ENCODE measurements around the gene SERPINH1. TPM values are rescaled to one million over a fixed set of nuclear protein-coding genes. Genes with fewer than 3 reads are reported as not detected.
A peak's percentile ranks its signal among the peaks of the same experiment; 100 is the strongest.

SERPINH1 gene
- total and polyA plus RNA-seq, 2 experiments from 2014 or later = 444 to 955 TPM

DNA sequence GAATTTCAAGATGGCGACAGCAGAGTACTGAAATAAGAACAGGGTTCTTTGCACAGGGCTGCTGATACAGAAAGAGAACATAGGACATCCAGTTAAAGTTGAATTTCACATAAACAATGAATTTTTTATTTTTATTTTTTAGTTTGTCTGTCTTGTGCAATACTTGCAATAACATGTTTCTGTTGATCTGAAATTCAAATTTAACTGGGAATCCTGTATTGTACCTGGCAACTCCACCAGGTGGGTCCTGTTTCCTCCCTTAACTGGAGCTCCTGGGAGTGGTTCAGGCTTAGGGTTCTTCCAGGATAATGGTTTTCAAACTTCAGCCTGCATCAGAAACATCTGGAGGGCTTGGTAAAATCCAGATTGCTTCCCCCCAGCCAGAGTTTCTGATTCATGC, 14.9 kb upstream of the SERPINH1 start:
- no peaks in the 10 kb centered on the region for H3K27me3 ChIP-seq
- H3K4me1 ChIP-seq (ENCODE audit: low read depth) = peaks cover 6% of the 10 kb centered on the region
- H3K27ac ChIP-seq = no peak overlapping the region
- no peaks in the 10 kb centered on the region for H3K36me3 ChIP-seq
- no peak for DNase-seq (ENCODE audit: low read depth in 1 of 2, low spot score in 1 of 2)
- no peaks in the 10 kb centered on the region for H3K9me3 ChIP-seq (ENCODE audit: low read depth)
- H3K4me3 ChIP-seq = no peak overlapping the region
- TF ChIP-seq, protein P1, sequence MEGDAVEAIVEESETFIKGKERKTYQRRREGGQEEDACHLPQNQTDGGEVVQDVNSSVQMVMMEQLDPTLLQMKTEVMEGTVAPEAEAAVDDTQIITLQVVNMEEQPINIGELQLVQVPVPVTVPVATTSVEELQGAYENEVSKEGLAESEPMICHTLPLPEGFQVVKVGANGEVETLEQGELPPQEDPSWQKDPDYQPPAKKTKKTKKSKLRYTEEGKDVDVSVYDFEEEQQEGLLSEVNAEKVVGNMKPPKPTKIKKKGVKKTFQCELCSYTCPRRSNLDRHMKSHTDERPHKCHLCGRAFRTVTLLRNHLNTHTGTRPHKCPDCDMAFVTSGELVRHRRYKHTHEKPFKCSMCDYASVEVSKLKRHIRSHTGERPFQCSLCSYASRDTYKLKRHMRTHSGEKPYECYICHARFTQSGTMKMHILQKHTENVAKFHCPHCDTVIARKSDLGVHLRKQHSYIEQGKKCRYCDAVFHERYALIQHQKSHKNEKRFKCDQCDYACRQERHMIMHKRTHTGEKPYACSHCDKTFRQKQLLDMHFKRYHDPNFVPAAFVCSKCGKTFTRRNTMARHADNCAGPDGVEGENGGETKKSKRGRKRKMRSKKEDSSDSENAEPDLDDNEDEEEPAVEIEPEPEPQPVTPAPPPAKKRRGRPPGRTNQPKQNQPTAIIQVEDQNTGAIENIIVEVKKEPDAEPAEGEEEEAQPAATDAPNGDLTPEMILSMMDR (IDR thresholded peaks at IDR 0.05; ENCODE audit: low read depth, low read length) = no peak

GRCh38 chr11:75547617-75548058, 14.4 kb upstream of the SERPINH1 start:
- no peaks in the 10 kb centered on the region for H3K27me3 ChIP-seq
- DNase-seq (ENCODE audit: low read depth in 1 of 2, low spot score in 1 of 2) = peak; percentile 82 to 88
- peaks cover 6% of the 10 kb centered on the region for H3K4me1 ChIP-seq (ENCODE audit: low read depth)
- no peak overlapping the region for H3K4me3 ChIP-seq
- H3K9me3 ChIP-seq (ENCODE audit: low read depth) = no peaks in the 10 kb centered on the region
- H3K36me3 ChIP-seq = no peaks in the 10 kb centered on the region
- TF ChIP-seq, protein P1 (IDR thresholded peaks at IDR 0.05; ENCODE audit: low read depth, low read length) = peak; percentile 85
- H3K27ac ChIP-seq = peak overlapping the region; percentile 80

GRCh38 chr11:75548595-75549272, 13.3 kb upstream of the SERPINH1 start:
- TF ChIP-seq, protein P1 (IDR thresholded peaks at IDR 0.05; ENCODE audit: low read depth, low read length) = no peak
- H3K4me1 ChIP-seq (ENCODE audit: low read depth) = peaks cover 8% of the 10 kb centered on the region
- no peak for DNase-seq (ENCODE audit: low read depth in 1 of 2, low spot score in 1 of 2)
- no peaks in the 10 kb centered on the region for H3K36me3 ChIP-seq
- H3K27me3 ChIP-seq = no peaks in the 10 kb centered on the region
- H3K27ac ChIP-seq = peak overlapping the region; percentile 80
- H3K9me3 ChIP-seq (ENCODE audit: low read depth) = no peaks in the 10 kb centered on the region
- H3K4me3 ChIP-seq = no peak overlapping the region

DNA sequence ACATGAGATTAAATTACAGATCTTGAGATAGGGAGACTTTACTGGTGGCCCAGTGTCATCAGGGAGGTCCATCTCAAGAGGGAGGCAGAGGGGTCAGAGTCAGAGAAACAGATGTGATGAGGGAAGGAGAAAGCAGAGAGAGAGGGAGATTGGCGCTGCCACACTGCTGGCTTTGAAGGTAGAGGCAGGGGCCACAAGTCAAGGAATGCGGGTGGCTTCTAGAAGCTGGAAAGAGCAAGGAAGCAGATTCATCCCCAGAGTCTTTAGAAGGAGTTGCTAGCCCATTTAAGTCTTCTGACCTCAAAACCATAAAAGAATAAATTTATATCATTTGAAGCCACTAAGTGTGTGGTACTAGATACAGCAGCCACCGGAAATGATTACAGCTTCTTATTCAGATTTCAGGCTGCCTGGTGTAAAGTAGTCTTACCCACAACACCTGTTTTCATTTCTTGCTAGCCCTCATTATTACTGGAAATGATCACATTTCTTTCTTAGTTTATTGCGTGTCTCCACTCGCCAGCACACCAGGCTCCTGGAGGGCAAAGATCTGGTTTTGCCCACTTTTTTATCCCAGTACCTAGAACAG, 12.6 kb upstream of the SERPINH1 start:
- Histone ChIP-seq H3K27me3 (no peaks in the 10 kb centered on the region), H3K4me1 (ENCODE audit: low read depth) (peaks cover 12% of the 10 kb centered on the region), H3K4me3 (no peak overlapping the region), H3K36me3 (no peaks in the 10 kb centered on the region), H3K27ac (no peak overlapping the region), H3K9me3 (ENCODE audit: low read depth) (no peaks in the 10 kb centered on the region)
- TF ChIP-seq, protein P1 (IDR thresholded peaks at IDR 0.05; ENCODE audit: low read depth, low read length) = no peak
- DNase-seq (ENCODE audit: low read depth in 1 of 2, low spot score in 1 of 2) = no peak

GRCh38 chr11:75553182-75553581, 8.9 kb upstream of the SERPINH1 start:
- TF ChIP-seq, protein P1 (IDR thresholded peaks at IDR 0.05; ENCODE audit: low read depth, low read length) = no peak
- Histone ChIP-seq H3K36me3 (no peaks in the 10 kb centered on the region), H3K4me1 (ENCODE audit: low read depth) (peaks cover 25% of the 10 kb centered on the region), H3K27ac (peak overlapping the region; percentile 90), H3K4me3 (no peak overlapping the region), H3K9me3 (ENCODE audit: low read depth) (no peaks in the 10 kb centered on the region), H3K27me3 (no peaks in the 10 kb centered on the region)
- no peak for DNase-seq (ENCODE audit: low read depth in 1 of 2, low spot score in 1 of 2)
